ES-I3 (cell line): ENCODE data around the gene STOM.

ENCODE experiments used
- H3K36me3 ChIP-seq: 2 replicates; pipeline ENCODE4 v1.6.1; 2013; ENCODE audit warnings: mild to moderate bottlenecking, low read length, control low read depth, moderate library complexity; ENCODE audit not compliant: insufficient read depth
- H3K4me1 ChIP-seq: 2 replicates; pipeline ENCODE4 v1.6.1; 2013; ENCODE audit warnings: mild to moderate bottlenecking, control low read depth, low read length; ENCODE audit not compliant: insufficient read depth
- H3K9ac ChIP-seq: 2 replicates; pipeline ENCODE4 v1.6.1; 2013; ENCODE audit warnings: low read depth, mild to moderate bottlenecking, low read length, moderate library complexity
- H3K9me3 ChIP-seq: 2 replicates; pipeline ENCODE4 v1.6.1; 2013; ENCODE audit warnings: mild to moderate bottlenecking, low read length, moderate library complexity; ENCODE audit not compliant: control insufficient read depth, insufficient read depth

Gene STOM

DNA sequence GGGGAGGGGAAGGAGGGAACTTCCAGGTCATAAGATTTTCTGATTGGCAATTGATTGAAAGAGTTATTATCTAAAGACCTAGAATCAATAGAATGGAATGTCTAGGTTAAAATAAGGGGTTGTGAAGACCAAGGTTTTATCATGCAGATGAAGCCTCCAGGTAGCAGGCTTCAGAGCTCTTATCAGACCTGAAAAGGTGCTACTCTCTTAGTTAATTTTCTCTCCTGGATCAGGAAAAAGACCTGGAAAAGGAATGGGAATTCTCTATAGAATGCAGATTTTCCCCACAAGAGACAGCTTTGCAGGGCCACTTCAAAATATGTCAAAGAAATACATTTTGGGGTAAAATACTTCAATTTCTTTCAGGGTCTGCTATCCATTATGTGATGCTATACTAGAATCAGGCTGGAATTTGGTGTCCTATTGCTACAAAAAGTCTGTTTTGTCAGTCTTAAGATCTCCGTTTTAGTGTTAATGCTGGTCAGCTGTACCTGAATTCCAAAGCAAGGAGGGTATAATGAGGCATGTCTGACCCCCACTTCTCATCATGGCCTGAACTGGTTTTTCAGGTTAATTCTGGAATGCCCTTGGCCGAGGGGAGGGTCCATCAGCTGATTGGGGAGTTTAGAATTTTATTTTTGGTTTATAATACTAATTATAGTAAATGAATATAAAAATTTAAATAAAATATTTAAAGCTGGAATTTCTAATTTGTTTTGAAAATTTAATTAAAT is 16.6 kb upstream of the STOM start:
- Histone ChIP-seq H3K9me3 (no peaks in the 10 kb centered on the region), H3K36me3 (no peaks in the 10 kb centered on the region), H3K4me1 (peaks cover 6% of the 10 kb centered on the region; the same call in 1 of the 2 replicates), H3K9ac (no peak overlapping the region)

GRCh38 chr9:121383715-121384114 is 13.7 kb upstream of the STOM start:
- no peak overlapping the region for H3K9ac ChIP-seq
- H3K4me1 ChIP-seq, result peaks cover 6% of the 10 kb centered on the region; the same call in 1 of the 2 replicates
- H3K36me3 ChIP-seq, result no peaks in the 10 kb centered on the region
- no peaks in the 10 kb centered on the region for H3K9me3 ChIP-seq

DNA sequence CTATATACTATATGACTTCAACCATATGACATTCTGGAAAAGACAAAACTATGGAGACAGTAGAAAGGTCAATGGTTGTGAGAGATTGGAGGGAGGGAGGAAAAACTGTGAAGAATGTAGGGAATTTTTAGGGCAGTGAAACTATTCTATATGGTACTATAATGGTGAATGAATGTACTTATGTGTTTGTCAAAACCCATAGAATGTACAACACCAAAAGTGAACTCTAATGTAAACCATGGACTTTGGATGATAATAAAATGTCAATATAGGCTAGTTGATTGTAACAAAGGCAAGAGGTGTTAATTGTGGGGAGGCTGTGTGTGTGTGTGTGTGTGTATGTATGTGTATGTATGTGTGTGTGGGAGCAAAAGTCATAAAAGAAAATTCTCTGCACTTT is 10.8 kb upstream of the STOM start:
- Histone ChIP-seq H3K9me3 (no peaks in the 10 kb centered on the region), H3K36me3 (no peaks in the 10 kb centered on the region), H3K9ac (no peak overlapping the region), H3K4me1 (peaks cover under 1% of the 10 kb centered on the region; the same call in 1 of the 2 replicates)

- H3K9me3 ChIP-seq, result no peaks in the 10 kb centered on the region
- H3K4me1 ChIP-seq, result no peaks in the 10 kb centered on the region
- no peak overlapping the region for H3K9ac ChIP-seq
- H3K36me3 ChIP-seq, result no peaks in the 10 kb centered on the region
These were observed 6.3 kb upstream of the STOM start for GRCh38 chr9:121376214-121376830.

- Histone ChIP-seq H3K4me1 (peaks cover 5% of the 10 kb centered on the region; the same call in 1 of the 2 replicates), H3K9ac (no peak overlapping the region), H3K9me3 (no peaks in the 10 kb centered on the region), H3K36me3 (no peaks in the 10 kb centered on the region)
These were observed 3.1 kb upstream of the STOM start for GRCh38 chr9:121373011-121373729.

DNA sequence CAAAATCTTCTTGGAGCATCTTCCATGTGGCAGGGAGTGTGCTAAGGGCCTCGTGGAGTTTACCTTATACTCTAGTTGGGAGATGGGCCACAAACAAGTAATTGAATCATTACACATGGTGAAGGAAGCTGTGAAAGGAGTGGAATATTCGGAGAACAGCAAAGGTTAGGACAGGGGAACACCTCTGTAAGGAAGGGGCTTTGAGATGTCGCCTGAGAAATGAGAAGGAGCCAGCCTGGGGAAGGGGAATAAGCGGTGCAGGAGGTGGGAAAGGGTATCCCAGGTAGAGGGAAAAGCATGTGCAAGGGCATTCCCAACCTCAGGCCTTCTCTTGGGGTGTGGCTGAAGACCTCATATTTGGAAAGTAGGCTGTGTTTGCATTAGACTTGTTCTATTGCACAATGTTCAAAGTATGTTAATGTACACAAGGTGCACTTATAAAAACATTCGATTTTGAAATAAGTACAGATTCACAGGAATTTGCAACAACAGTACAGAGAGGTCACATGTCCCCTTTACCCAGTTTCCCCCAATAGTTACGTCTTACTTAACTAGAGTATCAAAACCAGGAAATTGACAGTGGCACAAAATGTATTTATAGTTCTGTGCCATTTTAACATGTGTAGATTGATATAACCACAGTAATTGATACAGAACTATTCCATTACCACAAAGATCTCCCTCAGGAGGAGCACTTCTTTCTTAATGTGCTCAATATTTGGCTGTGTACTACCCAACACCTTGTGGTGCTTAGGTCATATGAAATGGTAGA is 2.4 kb upstream of the STOM start:
- peaks cover 9% of the 10 kb centered on the region; the same call in 1 of the 2 replicates for H3K4me1 ChIP-seq

DNA sequence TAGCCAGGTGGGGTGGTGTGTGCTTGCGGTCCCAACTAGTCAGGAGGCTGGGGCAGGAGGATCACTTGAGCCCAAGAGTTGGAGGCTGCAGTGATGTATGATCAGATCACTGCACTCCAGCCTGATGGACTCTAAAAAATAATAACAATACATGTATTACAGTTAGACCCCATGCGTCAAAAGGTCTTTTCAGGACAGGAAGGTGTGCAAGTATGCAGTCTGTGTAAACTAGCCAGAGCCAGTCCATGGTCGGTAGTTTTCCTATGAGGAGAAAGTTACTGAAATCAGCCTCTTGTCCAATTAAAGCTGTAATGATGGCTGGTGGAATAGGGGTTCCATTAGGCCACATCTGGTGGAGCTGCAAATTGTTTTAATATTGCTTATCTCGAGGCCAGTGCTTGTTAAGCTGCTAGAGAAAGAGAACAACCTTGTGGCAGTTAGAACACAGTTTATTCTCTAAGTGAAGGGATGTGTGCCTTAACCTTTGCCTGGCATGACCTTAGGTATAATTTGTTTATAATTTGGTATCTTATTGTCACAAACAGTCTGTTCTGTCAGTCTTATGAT is 1.5 kb upstream of the STOM start:
- Histone ChIP-seq H3K9ac (no peak overlapping the region), H3K36me3 (no peaks in the 10 kb centered on the region), H3K9me3 (no peaks in the 10 kb centered on the region), H3K4me1 (peaks cover 9% of the 10 kb centered on the region; the same call in 1 of the 2 replicates)

More for the DNA sequence above, 2.4 kb upstream of the STOM start:
- no peaks in the 10 kb centered on the region for H3K9me3 ChIP-seq
- no peaks in the 10 kb centered on the region for H3K36me3 ChIP-seq
- H3K9ac ChIP-seq, result no peak overlapping the region

DNA sequence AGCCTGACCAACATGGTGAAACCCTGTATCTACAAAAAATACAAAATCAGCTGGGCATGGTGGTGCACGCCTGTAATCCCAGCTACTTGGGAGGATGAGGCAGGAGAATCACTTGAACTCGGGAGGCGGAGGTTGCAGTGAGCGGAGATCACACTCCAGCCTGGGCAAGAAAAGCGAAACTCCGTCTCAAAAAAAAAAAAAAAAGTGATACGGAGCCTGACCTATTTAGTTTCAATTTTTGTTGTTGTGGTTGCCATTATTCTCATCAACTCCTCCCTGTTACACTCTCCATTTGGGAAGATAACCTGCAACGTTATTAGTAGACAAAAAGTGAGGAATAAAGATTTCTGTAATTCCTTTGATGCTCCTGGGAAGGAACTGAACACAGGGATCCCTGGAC is 1.3 kb downstream of the STOM start:
- Histone ChIP-seq H3K9me3 (no peaks in the 10 kb centered on the region), H3K9ac (peak overlapping the region; percentile 51; the same call in 1 of the 2 replicates), H3K36me3 (no peaks in the 10 kb centered on the region), H3K4me1 (peaks cover 9% of the 10 kb centered on the region; the same call in 1 of the 2 replicates)

DNA sequence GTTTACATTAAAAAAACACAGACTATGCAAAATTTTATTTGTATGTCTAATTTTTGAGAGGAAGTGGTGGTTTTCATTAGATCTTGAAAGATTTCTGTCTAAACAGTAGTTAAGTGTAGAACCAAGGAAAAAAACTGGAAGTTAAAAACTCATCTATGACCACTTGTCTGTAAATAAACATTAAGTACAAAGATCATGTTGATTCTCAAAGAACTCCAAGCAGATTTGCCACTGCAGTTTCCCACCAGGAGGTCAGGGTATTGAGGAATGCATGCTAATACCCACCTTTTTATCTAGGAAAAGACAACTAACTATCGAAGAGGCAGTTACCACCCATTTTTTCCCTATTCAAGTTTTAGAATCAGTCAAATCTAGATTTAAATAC is 1.9 kb downstream of the STOM start:
- H3K9me3 ChIP-seq, result no peaks in the 10 kb centered on the region
- peaks cover 9% of the 10 kb centered on the region; the same call in 1 of the 2 replicates for H3K4me1 ChIP-seq
- H3K9ac ChIP-seq, result no peak overlapping the region
- no peaks in the 10 kb centered on the region for H3K36me3 ChIP-seq

- Histone ChIP-seq H3K36me3 (no peaks in the 10 kb centered on the region), H3K4me1 (peaks cover 9% of the 10 kb centered on the region; the same call in 1 of the 2 replicates), H3K9ac (no peak overlapping the region), H3K9me3 (no peaks in the 10 kb centered on the region)
These were observed 2.5 kb downstream of the STOM start for GRCh38 chr9:121367306-121368137.

GRCh38 chr9:121366611-121367192 is 3.3 kb downstream of the STOM start:
- peaks cover 9% of the 10 kb centered on the region; the same call in 1 of the 2 replicates for H3K4me1 ChIP-seq

GRCh38 chr9:121365564-121365963 is 4.5 kb downstream of the STOM start:
- Histone ChIP-seq H3K9ac (no peak overlapping the region), H3K4me1 (peaks cover 9% of the 10 kb centered on the region; the same call in 1 of the 2 replicates), H3K36me3 (no peaks in the 10 kb centered on the region), H3K9me3 (no peaks in the 10 kb centered on the region)

More at GRCh38 chr9:121366611-121367192, 3.3 kb downstream of the STOM start:
- Histone ChIP-seq H3K9ac (no peak overlapping the region), H3K36me3 (no peaks in the 10 kb centered on the region), H3K9me3 (no peaks in the 10 kb centered on the region)

- peaks cover 9% of the 10 kb centered on the region; the same call in 1 of the 2 replicates for H3K4me1 ChIP-seq
- H3K9me3 ChIP-seq, result no peaks in the 10 kb centered on the region
- H3K9ac ChIP-seq, result no peak overlapping the region
- H3K36me3 ChIP-seq, result no peaks in the 10 kb centered on the region
These were observed 5.2 kb downstream of the STOM start for GRCh38 chr9:121364886-121365285.
